DOHH2 (cell line): Measurements from ENCODE around the gene USP2.

Experiments
- EZH2phosphoT487 ChIP-seq: fragments of 200-600 bp; sonication (generic); IDR thresholded peaks from 2 replicates; pipeline ENCODE4 v1.6.1; 2017; ENCODE audit warnings: borderline replicate concordance, mild to moderate bottlenecking, antibody characterized with exemption, low read length, moderate library complexity, mixed read lengths
- TF ChIP-seq, protein P1 (sequence below): fragments of 200-600 bp; sonication (generic); IDR thresholded peaks from one replicate; pipeline ENCODE4 v1.5.1; 2014; ENCODE audit warnings: antibody characterized with exemption, mild to moderate bottlenecking, low read depth, low read length; ENCODE audit not compliant: poor library complexity, severe bottlenecking

GRCh38 chr11:119363081-119363850 lies 18.2 kb downstream of the USP2 start:
- TF ChIP-seq, protein P1, sequence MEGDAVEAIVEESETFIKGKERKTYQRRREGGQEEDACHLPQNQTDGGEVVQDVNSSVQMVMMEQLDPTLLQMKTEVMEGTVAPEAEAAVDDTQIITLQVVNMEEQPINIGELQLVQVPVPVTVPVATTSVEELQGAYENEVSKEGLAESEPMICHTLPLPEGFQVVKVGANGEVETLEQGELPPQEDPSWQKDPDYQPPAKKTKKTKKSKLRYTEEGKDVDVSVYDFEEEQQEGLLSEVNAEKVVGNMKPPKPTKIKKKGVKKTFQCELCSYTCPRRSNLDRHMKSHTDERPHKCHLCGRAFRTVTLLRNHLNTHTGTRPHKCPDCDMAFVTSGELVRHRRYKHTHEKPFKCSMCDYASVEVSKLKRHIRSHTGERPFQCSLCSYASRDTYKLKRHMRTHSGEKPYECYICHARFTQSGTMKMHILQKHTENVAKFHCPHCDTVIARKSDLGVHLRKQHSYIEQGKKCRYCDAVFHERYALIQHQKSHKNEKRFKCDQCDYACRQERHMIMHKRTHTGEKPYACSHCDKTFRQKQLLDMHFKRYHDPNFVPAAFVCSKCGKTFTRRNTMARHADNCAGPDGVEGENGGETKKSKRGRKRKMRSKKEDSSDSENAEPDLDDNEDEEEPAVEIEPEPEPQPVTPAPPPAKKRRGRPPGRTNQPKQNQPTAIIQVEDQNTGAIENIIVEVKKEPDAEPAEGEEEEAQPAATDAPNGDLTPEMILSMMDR = no peak
- TF ChIP-seq EZH2phosphoT487 = no peak
